GM19193 (cell line): Measurements from ENCODE around the gene SLC2A4RG.

Experiments
- POLR2A ChIP-seq: IDR thresholded peaks from 4 replicates; pipeline ENCODE4 v1.6.1; 2011; ENCODE audit not compliant: insufficient read depth, insufficient read length; ENCODE audit errors: extremely low read depth

The SLC2A4RG gene

GRCh38 chr20:63703976-63704748 lies 35.4 kb upstream of the SLC2A4RG start:
- TF ChIP-seq POLR2A: no peak

- no peak for TF ChIP-seq POLR2A
These were observed 34.8 kb upstream of the SLC2A4RG start for GRCh38 chr20:63704749-63705117.

- TF ChIP-seq POLR2A: no peak
These were observed 34.1 kb upstream of the SLC2A4RG start for GRCh38 chr20:63705232-63706026.

GRCh38 chr20:63706027-63706695 lies 33.4 kb upstream of the SLC2A4RG start:
- TF ChIP-seq POLR2A: no peak

- TF ChIP-seq POLR2A: no peak
These were observed 32.6 kb upstream of the SLC2A4RG start for GRCh38 chr20:63706852-63707557.

GRCh38 chr20:63707558-63708300 lies 31.8 kb upstream of the SLC2A4RG start, which contains the start of the genes ARFRP1 and ZGPAT:
Gene ARFRP1, minus strand, starts transcription at chr20:63707976. Its CDS starts 885 bp downstream, at chr20:63707091.
Gene ZGPAT, plus strand, starts transcription at chr20:63708039. Its CDS starts 542 bp downstream, at chr20:63708581.
- peak; percentile 76 for TF ChIP-seq POLR2A

GRCh38 chr20:63708301-63709148 lies 31.1 kb upstream of the SLC2A4RG start:
- TF ChIP-seq POLR2A: no peak

- no peak for TF ChIP-seq POLR2A
These were observed 30.4 kb upstream of the SLC2A4RG start for GRCh38 chr20:63709149-63709527.

- no peak for TF ChIP-seq POLR2A
These were observed 28.4 kb upstream of the SLC2A4RG start for GRCh38 chr20:63711085-63711645.

GRCh38 chr20:63712191-63712590 lies 27.4 kb upstream of the SLC2A4RG start:
- no peak for TF ChIP-seq POLR2A

- TF ChIP-seq POLR2A: no peak
These were observed 24.7 kb upstream of the SLC2A4RG start for GRCh38 chr20:63714858-63715257.

GRCh38 chr20:63718996-63719395 lies 20.6 kb upstream of the SLC2A4RG start:
- no peak for TF ChIP-seq POLR2A

GRCh38 chr20:63731410-63731809 lies 8.2 kb upstream of the SLC2A4RG start:
- TF ChIP-seq POLR2A: no peak
